GM12801 (cell line): ENCODE results near the gene PIP5K1A.

ENCODE experiments used
- TF ChIP-seq, protein P1 (sequence below): IDR thresholded peaks from one replicate; pipeline ENCODE4 v1.5.1; 2011; ENCODE audit warnings: control low read depth; ENCODE audit not compliant: insufficient read length; ENCODE audit errors: extremely low read depth

PIP5K1A gene

GRCh38 chr1:151289080-151289935 is 91.0 kb downstream of the PIP5K1A start:
- TF ChIP-seq, protein P1, sequence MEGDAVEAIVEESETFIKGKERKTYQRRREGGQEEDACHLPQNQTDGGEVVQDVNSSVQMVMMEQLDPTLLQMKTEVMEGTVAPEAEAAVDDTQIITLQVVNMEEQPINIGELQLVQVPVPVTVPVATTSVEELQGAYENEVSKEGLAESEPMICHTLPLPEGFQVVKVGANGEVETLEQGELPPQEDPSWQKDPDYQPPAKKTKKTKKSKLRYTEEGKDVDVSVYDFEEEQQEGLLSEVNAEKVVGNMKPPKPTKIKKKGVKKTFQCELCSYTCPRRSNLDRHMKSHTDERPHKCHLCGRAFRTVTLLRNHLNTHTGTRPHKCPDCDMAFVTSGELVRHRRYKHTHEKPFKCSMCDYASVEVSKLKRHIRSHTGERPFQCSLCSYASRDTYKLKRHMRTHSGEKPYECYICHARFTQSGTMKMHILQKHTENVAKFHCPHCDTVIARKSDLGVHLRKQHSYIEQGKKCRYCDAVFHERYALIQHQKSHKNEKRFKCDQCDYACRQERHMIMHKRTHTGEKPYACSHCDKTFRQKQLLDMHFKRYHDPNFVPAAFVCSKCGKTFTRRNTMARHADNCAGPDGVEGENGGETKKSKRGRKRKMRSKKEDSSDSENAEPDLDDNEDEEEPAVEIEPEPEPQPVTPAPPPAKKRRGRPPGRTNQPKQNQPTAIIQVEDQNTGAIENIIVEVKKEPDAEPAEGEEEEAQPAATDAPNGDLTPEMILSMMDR, result no peak

DNA sequence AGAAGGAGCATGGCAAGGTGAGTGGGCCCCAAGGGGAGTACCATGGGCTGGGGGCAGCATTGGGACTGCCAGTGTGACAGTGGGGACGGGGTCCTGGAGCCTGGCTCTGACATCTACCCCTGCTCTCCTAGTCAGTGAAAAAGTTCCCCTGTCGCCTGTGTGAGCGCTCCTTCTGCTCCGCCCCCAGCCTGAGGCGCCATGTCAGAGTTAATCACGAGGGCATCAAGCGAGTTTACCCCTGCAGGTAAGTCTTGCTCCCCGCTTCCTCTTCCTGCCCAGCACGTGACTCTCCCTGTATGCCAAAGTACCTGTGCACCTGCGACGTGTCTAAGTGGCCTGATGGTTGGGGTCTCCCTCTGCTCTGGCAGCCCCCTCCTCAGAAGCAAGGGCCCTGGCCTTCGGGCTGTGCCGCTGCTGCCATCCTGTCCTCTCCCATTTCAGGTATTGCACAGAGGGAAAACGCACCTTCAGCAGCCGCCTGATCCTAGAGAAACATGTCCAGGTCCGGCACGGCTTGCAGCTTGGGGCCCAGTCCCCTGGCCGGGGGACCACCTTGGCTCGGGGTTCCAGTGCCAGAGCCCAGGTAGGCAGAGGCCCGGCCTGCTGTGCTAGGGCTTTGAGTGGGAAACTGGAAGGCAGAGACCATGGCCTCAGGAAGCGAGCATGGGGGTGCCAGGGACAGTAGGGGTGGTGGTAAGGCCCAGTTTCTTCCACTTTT is 91.8 kb downstream of the PIP5K1A start:
- TF ChIP-seq, protein P1, result no peak

- TF ChIP-seq, protein P1, result no peak
Observed at GRCh38 chr1:151290709-151291303, 92.5 kb downstream of the PIP5K1A start.

DNA sequence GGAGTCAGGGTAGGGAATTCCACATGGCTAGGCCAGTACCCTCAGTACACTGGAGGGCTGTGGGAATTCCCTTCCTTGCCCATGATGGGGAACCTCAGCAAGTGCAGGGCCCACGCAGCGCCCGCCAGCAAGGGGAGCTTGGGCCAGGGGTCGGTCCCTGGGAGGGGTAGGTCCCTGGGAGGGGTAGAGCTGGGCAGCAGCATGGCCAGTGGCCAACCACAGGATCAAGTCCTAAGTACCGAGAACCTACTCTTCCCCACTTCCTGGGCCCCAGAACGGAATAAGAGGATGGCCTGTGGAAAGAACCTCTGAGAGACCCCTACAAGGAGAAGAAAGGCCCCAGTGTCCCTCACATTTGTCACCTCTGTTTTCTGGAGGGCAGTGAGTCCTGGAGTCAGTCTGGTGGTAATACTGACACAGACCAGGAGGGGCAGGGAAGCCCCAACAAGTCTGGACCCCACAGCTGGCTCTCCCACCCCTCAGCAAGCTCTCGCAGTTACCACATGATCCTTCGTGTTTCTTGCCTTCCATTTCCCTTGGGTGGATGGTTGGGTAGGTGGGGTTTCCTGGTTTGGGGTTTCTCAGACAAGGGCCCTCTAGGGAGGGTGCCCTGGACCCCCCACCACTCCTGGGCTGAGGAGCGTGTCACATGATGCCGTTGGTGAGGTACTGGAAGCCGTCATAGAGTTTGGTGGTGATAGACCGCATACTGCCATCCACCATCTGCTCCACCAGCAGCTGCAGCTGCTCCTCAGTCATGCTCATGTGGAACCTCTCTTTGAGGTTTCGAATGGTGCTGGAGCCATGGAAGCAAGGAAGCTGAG is 94.1 kb downstream of the PIP5K1A start:
- TF ChIP-seq, protein P1, result no peak

- TF ChIP-seq, protein P1, result no peak
Observed at GRCh38 chr1:151293093-151293492, 94.7 kb downstream of the PIP5K1A start.

DNA sequence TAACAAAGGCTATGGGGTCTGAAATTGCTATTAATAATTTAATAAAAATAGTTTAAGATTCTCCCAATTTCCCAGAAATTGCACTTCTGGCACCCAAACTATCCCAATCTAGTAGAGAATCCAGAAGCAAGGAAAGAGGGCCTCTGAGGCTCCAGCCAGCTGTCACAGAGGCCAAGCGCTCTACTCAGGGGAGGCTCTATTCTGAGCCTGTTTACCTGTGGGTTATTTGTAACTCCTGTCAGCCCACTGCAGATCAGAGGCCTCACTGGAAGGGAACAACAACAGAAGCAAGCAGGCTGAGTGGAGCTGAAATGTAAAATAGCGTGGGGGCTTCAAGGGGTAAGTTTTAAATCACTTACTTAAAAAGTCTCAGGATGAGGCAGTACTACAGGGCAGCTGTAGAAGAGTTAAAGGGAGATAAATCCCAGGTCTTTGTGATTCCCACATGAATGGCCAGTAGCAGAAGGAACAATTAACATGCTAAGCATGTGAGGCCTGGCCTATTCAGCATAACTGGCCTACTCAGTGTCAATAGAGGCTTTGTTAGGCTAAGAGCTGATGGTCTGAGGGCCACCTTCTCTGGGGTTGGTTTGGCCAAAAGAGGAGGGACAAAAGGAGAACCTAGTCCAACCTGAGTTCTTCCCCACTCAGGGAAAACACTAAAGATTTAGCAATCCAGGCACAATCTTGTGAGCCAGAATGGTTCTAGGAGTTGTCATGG is 96.5 kb downstream of the PIP5K1A start:
- TF ChIP-seq, protein P1, result no peak
